Large intestine (tissue), 3 donors: Measurements from ENCODE around the gene AGAP3. TPM values are rescaled to one million over a fixed set of nuclear protein-coding genes. Genes with fewer than 3 reads are reported as not detected.

Source experiments
- DNase-seq, 2 donors: peaks; one replicate each; pipeline versions ENCODE4 v3.0.0 to v3.0.0-alpha.2; 2013
- H3K27ac ChIP-seq: one replicate; pipeline ENCODE4 v1.5.1; 2013; ENCODE audit warnings: low read length
- H3K27me3 ChIP-seq: 2 replicates; pipeline ENCODE4 v1.6.1; 2013; ENCODE audit warnings: low read length; ENCODE audit not compliant: control insufficient read depth, insufficient read depth
- H3K36me3 ChIP-seq: 2 replicates; pipeline ENCODE4 v1.6.1; 2013; ENCODE audit warnings: low read length; ENCODE audit not compliant: control insufficient read depth, insufficient read depth
- H3K4me1 ChIP-seq: one replicate; pipeline ENCODE4 v1.6.1; 2013; ENCODE audit warnings: low read length; ENCODE audit not compliant: control insufficient read depth, insufficient read depth
- H3K4me3 ChIP-seq: one replicate; pipeline ENCODE4 v1.5.1; 2013; ENCODE audit warnings: low read length
- H3K9me3 ChIP-seq: one replicate; pipeline ENCODE4 v1.6.1; 2013; ENCODE audit warnings: mild to moderate bottlenecking, low read depth, low read length, moderate library complexity; ENCODE audit not compliant: control insufficient read depth
- WGBS: methylation state at CpG from one replicate; pipeline ENCODE4 v1.1.5; 2013; ENCODE audit warnings: low lambda C conversion rate; ENCODE audit not compliant: insufficient coverage; 5-methylcytosine and 5-hydroxymethylcytosine counted together
- polyA plus RNA-seq: library from polyadenylated mRNA; unstranded; fragments of 120-200 nt; gene quantifications from one replicate; pipeline ENCODE4 v1.2.1, GENCODE V29; 2013

Gene AGAP3
- polyA plus RNA-seq, 1 donor, result 58.0 TPM

- no peaks in the 10 kb centered on the region for H3K27me3 ChIP-seq
- WGBS, result no CpG with 5 or more reads among the region's 18 CpGs
- H3K9me3 ChIP-seq, result no peaks in the 10 kb centered on the region
- peaks cover 30% of the 10 kb centered on the region for H3K4me1 ChIP-seq
- H3K27ac ChIP-seq, result no peak overlapping the region
- peaks cover 51% of the 10 kb centered on the region for H3K36me3 ChIP-seq
- no peak for DNase-seq
- no peak overlapping the region for H3K4me3 ChIP-seq
These were observed 21.8 kb upstream of the AGAP3 start for GRCh38 chr7:151064454-151064853.

GRCh38 chr7:151064993-151065392 is 21.3 kb upstream of the AGAP3 start:
- Histone ChIP-seq H3K27me3 (no peaks in the 10 kb centered on the region), H3K4me3 (no peak overlapping the region), H3K36me3 (peaks cover 56% of the 10 kb centered on the region), H3K4me1 (peaks cover 30% of the 10 kb centered on the region), H3K9me3 (no peaks in the 10 kb centered on the region), H3K27ac (no peak overlapping the region)
- no peak for DNase-seq
- no CpG with 5 or more reads among the region's 6 CpGs for WGBS

GRCh38 chr7:151065516-151065915 is 20.8 kb upstream of the AGAP3 start:
- Histone ChIP-seq H3K27ac (no peak overlapping the region), H3K36me3 (peaks cover 62% of the 10 kb centered on the region), H3K4me1 (peaks cover 27% of the 10 kb centered on the region), H3K27me3 (no peaks in the 10 kb centered on the region), H3K4me3 (no peak overlapping the region), H3K9me3 (no peaks in the 10 kb centered on the region)
- WGBS, result no CpG with 5 or more reads among the region's 14 CpGs
- DNase-seq, result no peak

GRCh38 chr7:151066273-151066974 is 19.9 kb upstream of the AGAP3 start:
- no peak overlapping the region for H3K4me3 ChIP-seq
- no CpG with 5 or more reads among the region's 39 CpGs for WGBS
- H3K27ac ChIP-seq, result no peak overlapping the region
- no peaks in the 10 kb centered on the region for H3K9me3 ChIP-seq
- no peaks in the 10 kb centered on the region for H3K27me3 ChIP-seq
- peaks cover 71% of the 10 kb centered on the region for H3K36me3 ChIP-seq
- DNase-seq, result no peak
- peaks cover 17% of the 10 kb centered on the region for H3K4me1 ChIP-seq

GRCh38 chr7:151068069-151068773 is 18.1 kb upstream of the AGAP3 start:
- Histone ChIP-seq H3K9me3 (no peaks in the 10 kb centered on the region), H3K4me1 (peaks cover 9% of the 10 kb centered on the region), H3K36me3 (peaks cover 86% of the 10 kb centered on the region), H3K4me3 (no peak overlapping the region), H3K27ac (no peak overlapping the region), H3K27me3 (no peaks in the 10 kb centered on the region)
- DNase-seq, result no peak
- WGBS, result 50% methylated on average over 2 of the region's 12 CpGs

GRCh38 chr7:151069841-151070573 is 16.3 kb upstream of the AGAP3 start:
- Histone ChIP-seq H3K27me3 (no peaks in the 10 kb centered on the region), H3K4me1 (no peaks in the 10 kb centered on the region), H3K36me3 (peaks cover 93% of the 10 kb centered on the region), H3K27ac (no peak overlapping the region), H3K9me3 (no peaks in the 10 kb centered on the region), H3K4me3 (no peak overlapping the region)
- no peak for DNase-seq
- WGBS, result no CpG with 5 or more reads among the region's 17 CpGs

GRCh38 chr7:151070574-151070960 is 15.7 kb upstream of the AGAP3 start:
- no peaks in the 10 kb centered on the region for H3K4me1 ChIP-seq
- peaks cover 93% of the 10 kb centered on the region for H3K36me3 ChIP-seq
- H3K4me3 ChIP-seq, result no peak overlapping the region
- no peaks in the 10 kb centered on the region for H3K27me3 ChIP-seq
- H3K9me3 ChIP-seq, result no peaks in the 10 kb centered on the region
- no peak overlapping the region for H3K27ac ChIP-seq
- no peak for DNase-seq
- no CpG with 5 or more reads among the region's 15 CpGs for WGBS

- Histone ChIP-seq H3K36me3 (peaks cover 93% of the 10 kb centered on the region), H3K27ac (no peak overlapping the region), H3K9me3 (no peaks in the 10 kb centered on the region), H3K4me3 (no peak overlapping the region), H3K27me3 (no peaks in the 10 kb centered on the region), H3K4me1 (no peaks in the 10 kb centered on the region)
- WGBS, result no CpG with 5 or more reads among the region's 39 CpGs
- no peak for DNase-seq
These were observed 15.0 kb upstream of the AGAP3 start for GRCh38 chr7:151071032-151071866.

GRCh38 chr7:151073990-151074389 is 12.3 kb upstream of the AGAP3 start:
- no peaks in the 10 kb centered on the region for H3K9me3 ChIP-seq
- no CpG with 5 or more reads among the region's 17 CpGs for WGBS
- H3K4me3 ChIP-seq, result no peak overlapping the region
- no peak overlapping the region for H3K27ac ChIP-seq
- no peaks in the 10 kb centered on the region for H3K27me3 ChIP-seq
- H3K4me1 ChIP-seq, result peaks cover 25% of the 10 kb centered on the region
- H3K36me3 ChIP-seq, result peaks cover 81% of the 10 kb centered on the region
- no peak for DNase-seq
